B cell (primary cell): ENCODE measurements around the gene GLB1L3. TPM values are rescaled to one million over a fixed set of nuclear protein-coding genes. Genes with fewer than 3 reads are reported as not detected.

Experiments used
- ATAC-seq: fragments of 200-7000 bp; cut with Tn5 transposase; one replicate; pipeline ENCODE4 v1.10.0; 2021; ENCODE audit warnings: low read depth, mild to moderate bottlenecking, moderate number of reproducible peaks, moderate library complexity
- CTCF ChIA-PET: fragments of 350-600 bp; sonication (Branson Sonifier 250); formaldehyde crosslinking; loops from one replicate; lab custom pipeline; 2021; ENCODE audit warnings: antibody characterized with exemption, inconsistent platforms; lab: Charles Lee
- POLR2A ChIA-PET: fragments of 350-600 bp; sonication (Branson Sonifier 250); formaldehyde crosslinking; loops from one replicate; lab custom pipeline; 2021; ENCODE audit warnings: antibody characterized with exemption; lab: Charles Lee
- DNase-seq: peaks from one replicate; pipeline ENCODE4 v3.0.0; 2013
- H2AFZ ChIP-seq: 2 replicates; pipeline ENCODE4 v1.6.1; 2012; ENCODE audit warnings: mild to moderate bottlenecking, low read depth, low read length; ENCODE audit not compliant: insufficient read depth, poor library complexity, severe bottlenecking
- H3K27ac ChIP-seq, 2 donors: 1 replicate in 1 of 2; 2 replicates in 1 of 2; pipeline ENCODE4 v1.5.1; 2012 to 2013; ENCODE audit warnings: low read length in 2 of 2, mild to moderate bottlenecking in 2 of 2, moderate library complexity in 1 of 2
- H3K27me3 ChIP-seq, 4 experiments: fragments of 200-600 bp in 1 of 4; sonication (generic) in 1 of 4; replicated peaks in 1 of 4; 1 replicate in 2 of 4; 2 replicates in 2 of 4; pipeline versions ENCODE4 v1.6.1 to v1.7.0; 2013 to 2016; ENCODE audit warnings: low read length in 3 of 4, mild to moderate bottlenecking in 2 of 4, mixed read lengths in 1 of 4, moderate library complexity in 1 of 4; ENCODE audit not compliant: insufficient read depth in 4 of 4, control insufficient read depth in 3 of 4; ENCODE audit errors: control extremely low read depth in 1 of 4
- H3K36me3 ChIP-seq, 2 experiments: replicated peaks in 1 of 2; 1 replicate in 1 of 2; 2 replicates in 1 of 2; pipeline versions ENCODE4 v1.6.1 to v1.7.1; 2013; ENCODE audit warnings: low read length in 1 of 2; ENCODE audit not compliant: insufficient read depth in 2 of 2, control insufficient read depth in 1 of 2; ENCODE audit errors: control extremely low read depth in 1 of 2, extremely low read depth in 1 of 2
- H3K4me1 ChIP-seq, 2 donors: fragments of 200-600 bp in 1 of 2; sonication (generic) in 1 of 2; 1 replicate in 1 of 2; 2 replicates in 1 of 2; pipeline versions ENCODE4 v1.5.1 to v1.6.1; 2013 to 2017; ENCODE audit warnings: low read length in 2 of 2; ENCODE audit not compliant: control insufficient read depth in 2 of 2, insufficient read depth in 2 of 2
- H3K4me2 ChIP-seq: replicated peaks from 2 replicates; pipeline ENCODE3; 2012; ENCODE audit warnings: mild to moderate bottlenecking, low read depth, low read length; ENCODE audit not compliant: poor library complexity, severe bottlenecking
- H3K4me3 ChIP-seq, 5 experiments: fragments of 200-600 bp in 1 of 5; sonication (generic) in 1 of 5; 1 replicate in 3 of 5; 2 replicates in 2 of 5; pipeline versions ENCODE4 v1.5.1 to v1.7.0; 2011 to 2016; ENCODE audit warnings: low read length in 4 of 5, mild to moderate bottlenecking in 4 of 5, low read depth in 2 of 5, control low read depth in 1 of 5, moderate library complexity in 1 of 5; ENCODE audit not compliant: insufficient read depth in 1 of 5; ENCODE audit errors: control extremely low read depth in 1 of 5, extremely low read depth in 1 of 5
- H3K79me2 ChIP-seq: fragments of 200-600 bp; sonication (generic); one replicate; pipeline ENCODE4 v1.6.0; 2016; ENCODE audit warnings: low read length; ENCODE audit not compliant: control insufficient read depth, insufficient read depth
- H3K9ac ChIP-seq: fragments of 200-600 bp; sonication (generic); 2 replicates; pipeline ENCODE4 v1.6.1; 2017; ENCODE audit warnings: mild to moderate bottlenecking, low read length, moderate library complexity
- H3K9me3 ChIP-seq, 3 donors: one replicate each; pipeline versions ENCODE4 v1.6.1 to v1.7.1; 2013; ENCODE audit warnings: low read length in 2 of 3; ENCODE audit not compliant: control insufficient read depth in 2 of 3, insufficient read depth in 1 of 3; ENCODE audit errors: control extremely low read depth in 1 of 3
- H4K20me1 ChIP-seq: 2 replicates; pipeline ENCODE4 v1.6.0; 2012; ENCODE audit warnings: mild to moderate bottlenecking, low read length; ENCODE audit not compliant: insufficient read depth, control insufficient read depth, poor library complexity, severe bottlenecking
- H3K27ac Mint-ChIP-seq: one replicate; pipeline ENCODE4 v1.8.0; 2021; ENCODE audit warnings: mixed read lengths
- H3K27me3 Mint-ChIP-seq: one replicate; pipeline ENCODE4 v1.8.0; 2021; ENCODE audit warnings: mixed read lengths
- H3K4me1 Mint-ChIP-seq: one replicate; pipeline ENCODE4 v1.8.0; 2021; ENCODE audit warnings: mixed read lengths
- H3K4me3 Mint-ChIP-seq: one replicate; pipeline ENCODE4 v1.8.0; 2021; ENCODE audit warnings: mixed read lengths
- H3K9me3 Mint-ChIP-seq: one replicate; pipeline ENCODE4 v1.8.0; 2022; ENCODE audit warnings: mixed read lengths; ENCODE audit not compliant: insufficient read depth
- EZH2 ChIP-seq: IDR thresholded peaks from 2 replicates; pipeline ENCODE4 v1.6.1; 2012; ENCODE audit warnings: borderline replicate concordance, low read depth, mild to moderate bottlenecking, moderate library complexity, low read length; ENCODE audit not compliant: insufficient read depth, poor library complexity, severe bottlenecking
- WGBS: methylation state at CpG from one replicate; pipeline ENCODE4 v1.1.5; 2013; ENCODE audit warnings: missing lambda C conversion rate; ENCODE audit not compliant: insufficient coverage; 5-methylcytosine and 5-hydroxymethylcytosine counted together
- intact Hi-C: fragments of 100-400 bp; cut with micrococcal nuclease; formaldehyde crosslinking; loops from one replicate; pipeline ENCODE4 v1.10.0; 2022
- polyA plus RNA-seq: library from polyadenylated mRNA; depleted of rRNA; stranded (reverse); fragments of >200 nt; gene quantifications from 2 replicates; pipeline ENCODE4 v1.2.3, GENCODE V29; 2012
- total RNA-seq, 2 donors: library from RNA; stranded (reverse); fragments of 120-200 nt in 1 of 2; gene quantifications; 1 replicate in 1 of 2; 2 replicates in 1 of 2; pipeline versions ENCODE4 v1.2.3 to v1.2.4, GENCODE V29; 2013 to 2022
- TF ChIP-seq, protein P1 (sequence below): fragments of 200-600 bp; IDR thresholded peaks from one replicate; pipeline ENCODE4 v1.8.0; 2022; ENCODE audit warnings: antibody characterized with exemption, mild to moderate bottlenecking

Gene GLB1L3
- total and polyA plus RNA-seq, 2 donors (not counting 1 experiment from before 2014, with no cell fraction given) = not detected

DNA sequence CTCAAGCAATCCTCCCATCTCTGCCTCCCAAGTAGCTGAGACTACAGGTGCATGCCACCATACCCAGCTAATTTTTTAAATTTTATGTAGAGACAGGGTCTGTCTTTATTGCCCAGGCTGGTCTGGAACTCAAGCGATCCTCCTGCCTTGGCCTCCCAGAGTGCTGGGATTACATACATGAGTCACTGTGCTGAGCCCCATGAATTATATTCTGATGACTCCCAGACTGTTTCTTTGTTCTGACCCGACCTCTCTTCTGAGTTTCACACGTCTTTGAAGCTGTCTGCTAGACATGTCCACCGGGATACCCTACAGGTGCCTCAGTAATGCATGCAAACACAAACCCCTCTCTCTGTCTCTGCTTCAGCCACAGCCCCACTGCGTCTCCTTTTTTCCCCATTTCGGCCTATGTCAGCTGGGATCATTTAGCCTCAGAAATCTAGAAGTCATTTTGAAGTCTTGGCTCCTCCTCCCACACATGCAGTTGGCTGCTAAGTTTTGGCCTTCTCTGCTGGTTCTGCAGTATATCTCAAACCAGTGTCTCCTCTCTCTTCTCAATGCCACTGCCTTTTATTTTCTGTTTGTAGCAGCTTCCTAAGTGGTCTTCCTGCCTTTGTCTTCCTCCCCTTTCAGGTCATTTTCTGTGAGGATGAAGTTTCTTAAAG, 46.9 kb upstream of the GLB1L3 start:
- no peak overlapping the region for H3K27ac ChIP-seq
- H3K9me3 ChIP-seq = no peaks in the 10 kb centered on the region
- Mint-ChIP-seq H3K27me3 (peaks cover 27% of the 10 kb centered on the region), H3K4me3 (peak overlapping the region; percentile 64), H3K4me1 (peaks cover 63% of the 10 kb centered on the region), H3K9me3 (no peaks in the 10 kb centered on the region), H3K27ac (no peak overlapping the region)
- no peaks in the 10 kb centered on the region for H3K36me3 ChIP-seq
- POLR2A ChIA-PET = interaction anchor here (0.6 kb wide), 1 partner anchor 19 kb away, joined by 3 read pairs; no protein-coding TSS in a partner anchor
- intact Hi-C loops = no loop called here
- CTCF ChIA-PET = interaction anchor here (0.7 to 2.8 kb wide), 12 partner anchors 11 to 44 kb away, joined by 3 to 27 read pairs (median 4); partner anchors contain the start of genes ACAD8 and THYN1
- no peak overlapping the region for H2AFZ ChIP-seq
- H3K4me2 ChIP-seq = peak overlapping the region; percentile 45
- peaks cover 46% of the 10 kb centered on the region for H3K79me2 ChIP-seq
- no peak for TF ChIP-seq EZH2
- TF ChIP-seq, protein P1, sequence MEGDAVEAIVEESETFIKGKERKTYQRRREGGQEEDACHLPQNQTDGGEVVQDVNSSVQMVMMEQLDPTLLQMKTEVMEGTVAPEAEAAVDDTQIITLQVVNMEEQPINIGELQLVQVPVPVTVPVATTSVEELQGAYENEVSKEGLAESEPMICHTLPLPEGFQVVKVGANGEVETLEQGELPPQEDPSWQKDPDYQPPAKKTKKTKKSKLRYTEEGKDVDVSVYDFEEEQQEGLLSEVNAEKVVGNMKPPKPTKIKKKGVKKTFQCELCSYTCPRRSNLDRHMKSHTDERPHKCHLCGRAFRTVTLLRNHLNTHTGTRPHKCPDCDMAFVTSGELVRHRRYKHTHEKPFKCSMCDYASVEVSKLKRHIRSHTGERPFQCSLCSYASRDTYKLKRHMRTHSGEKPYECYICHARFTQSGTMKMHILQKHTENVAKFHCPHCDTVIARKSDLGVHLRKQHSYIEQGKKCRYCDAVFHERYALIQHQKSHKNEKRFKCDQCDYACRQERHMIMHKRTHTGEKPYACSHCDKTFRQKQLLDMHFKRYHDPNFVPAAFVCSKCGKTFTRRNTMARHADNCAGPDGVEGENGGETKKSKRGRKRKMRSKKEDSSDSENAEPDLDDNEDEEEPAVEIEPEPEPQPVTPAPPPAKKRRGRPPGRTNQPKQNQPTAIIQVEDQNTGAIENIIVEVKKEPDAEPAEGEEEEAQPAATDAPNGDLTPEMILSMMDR = no peak
- H4K20me1 ChIP-seq = peaks cover 87% of the 10 kb centered on the region
- peak overlapping the region in 1 of 5 experiments; percentile 21 for H3K4me3 ChIP-seq
- DNase-seq (no peak), ATAC-seq (no peak)
- H3K9ac ChIP-seq = no peak overlapping the region
- 92% methylated on average over 6 of the region's 6 CpGs for WGBS
- peaks cover 62 to 71% of the 10 kb centered on the region in 2 donors for H3K4me1 ChIP-seq
- peaks cover 0 to 47% (median 32%) of the 10 kb centered on the region in 4 experiments for H3K27me3 ChIP-seq

DNA sequence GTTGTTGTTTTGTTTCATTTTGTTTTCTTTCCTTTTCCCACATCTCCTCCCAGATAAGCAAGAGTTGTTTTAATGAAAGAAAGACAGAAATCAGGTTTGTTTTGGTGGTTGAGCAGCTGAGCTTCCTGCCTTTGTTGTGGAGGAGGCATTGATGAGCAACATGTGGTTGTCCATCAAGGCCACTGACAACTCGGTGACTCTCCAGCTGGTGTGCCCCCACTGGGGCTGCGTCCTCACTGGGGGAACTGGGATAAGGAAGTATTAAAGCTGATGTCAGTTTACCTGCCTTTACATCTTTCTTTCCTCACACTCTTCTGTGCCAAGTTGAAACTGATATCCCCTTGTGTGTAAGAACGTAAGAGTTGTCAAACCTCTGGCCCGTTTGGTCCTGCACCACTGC, 45.8 kb upstream of the GLB1L3 start:
- H4K20me1 ChIP-seq = peaks cover 85% of the 10 kb centered on the region
- peak overlapping the region; percentile 64 for H3K4me3 Mint-ChIP-seq
- H3K27me3 ChIP-seq = peaks cover 0 to 45% (median 30%) of the 10 kb centered on the region in 4 experiments
- no peak overlapping the region for H3K4me3 ChIP-seq
- ATAC-seq = no peak
- CTCF ChIA-PET = interaction anchor here (1.3 to 2.8 kb wide), 6 partner anchors 14 to 46 kb away, joined by 3 to 27 read pairs (median 5); partner anchors contain the start of gene GLB1L3
- POLR2A ChIA-PET = no interaction called here
- intact Hi-C loops = no loop called here
- no peak overlapping the region for H3K27ac Mint-ChIP-seq
- no CpG with 5 or more reads among the region's 4 CpGs for WGBS
- no peak overlapping the region for H3K9ac ChIP-seq
- no peak overlapping the region for H2AFZ ChIP-seq
- H3K9me3 ChIP-seq = no peaks in the 10 kb centered on the region
- H3K79me2 ChIP-seq = peaks cover 41% of the 10 kb centered on the region
- no peak for TF ChIP-seq EZH2
- TF ChIP-seq, protein P1 = no peak
- H3K4me1 Mint-ChIP-seq = peaks cover 59% of the 10 kb centered on the region
- H3K27me3 Mint-ChIP-seq = peaks cover 27% of the 10 kb centered on the region
- peak overlapping the region; percentile 23 for H3K4me2 ChIP-seq
- H3K27ac ChIP-seq = no peak overlapping the region
- DNase-seq = no peak
- H3K36me3 ChIP-seq = no peaks in the 10 kb centered on the region
- H3K9me3 Mint-ChIP-seq = no peaks in the 10 kb centered on the region
- H3K4me1 ChIP-seq = peaks cover 58 to 67% of the 10 kb centered on the region in 2 donors
